ENCODE measurements around the gene PLB1.

- no peak for TF ChIP-seq POLR2A (IDR thresholded peaks at IDR 0.05)
- no peak for TF ChIP-seq CTCF (IDR thresholded peaks at IDR 0.05)
These were observed 141.5 kb downstream of the PLB1 start for GRCh38 chr2:28637066-28638047.
